H54 (cell line): Measurements from ENCODE around the gene MED13L.
A peak's percentile ranks its signal among the peaks of the same experiment; 100 is the strongest.

Source experiments
- DNase-seq: peaks from one replicate; pipeline ENCODE4 v3.0.0; 2011; ENCODE audit warnings: low spot score, mixed read lengths; ENCODE audit not compliant: insufficient read length
- FAIRE-seq: peaks from 3 replicates; lab custom pipeline; 2011; peaks lifted over from hg19 to GRCh38; lab: Jason Lieb, UNC
- POLR2A ChIP-seq: IDR thresholded peaks from 2 replicates; pipeline ENCODE4 v1.6.1; 2011; ENCODE audit warnings: low read depth, mild to moderate bottlenecking, low read length

Gene MED13L

DNA sequence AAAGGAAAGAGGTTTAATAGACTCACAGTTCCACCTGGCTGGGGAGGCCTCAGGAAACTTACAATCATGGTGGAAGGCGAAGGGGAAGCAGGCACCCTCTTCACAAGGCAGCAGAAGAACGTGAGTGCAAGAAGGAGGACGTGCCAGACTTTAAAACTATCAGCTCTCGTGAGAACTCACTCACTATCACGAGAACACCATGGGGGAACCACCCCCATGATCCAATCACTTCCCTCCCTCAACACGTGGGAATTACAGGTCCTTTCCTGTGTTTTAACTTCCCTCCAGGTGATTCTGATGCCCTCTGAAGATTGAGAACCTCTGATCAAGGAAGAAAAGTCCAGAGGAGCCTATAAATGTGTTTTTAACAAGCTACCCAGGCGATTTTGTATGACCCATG lies 358.7 kb downstream of the MED13L start:
- DNase-seq (no peak), FAIRE-seq (no peak)
- no peak for TF ChIP-seq POLR2A

DNA sequence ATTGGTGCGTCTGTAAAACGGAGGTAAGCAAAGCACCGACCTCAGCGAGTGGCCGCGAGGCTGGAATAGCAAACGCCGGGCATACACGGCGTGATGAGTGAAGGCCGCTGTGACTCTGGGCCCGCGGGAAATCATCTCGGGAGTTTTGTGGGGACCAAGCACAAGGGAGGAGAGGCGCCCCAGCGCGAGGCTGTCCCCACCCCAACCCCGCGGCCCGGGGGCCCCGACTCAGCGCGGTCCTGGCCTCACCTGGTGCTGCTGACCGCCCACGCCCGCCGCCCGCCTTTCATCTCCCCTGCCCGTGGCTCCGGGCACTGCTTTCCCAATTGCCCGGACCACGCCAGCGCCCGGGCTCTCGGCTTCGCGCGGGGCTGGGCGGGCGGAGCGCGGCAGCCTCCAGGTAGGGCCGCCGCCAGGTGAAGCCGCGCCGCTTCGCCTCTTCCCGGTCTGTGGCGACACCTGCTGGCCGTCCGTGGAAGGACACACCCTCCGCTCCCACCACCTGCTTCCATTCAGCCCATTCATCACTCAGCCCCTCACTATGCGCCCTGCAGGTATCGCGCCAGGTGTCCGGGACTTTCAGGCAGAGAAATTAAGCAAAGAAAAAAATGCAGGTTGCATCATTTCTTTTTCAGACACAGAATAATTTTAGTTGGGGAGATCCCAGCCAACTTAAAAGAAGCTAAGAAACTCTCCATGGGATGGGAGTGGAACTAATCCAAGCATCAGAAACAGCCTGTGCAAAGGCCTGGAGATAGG lies 360.4 kb downstream of the MED13L start:
- FAIRE-seq (no peak), DNase-seq (peak; percentile 32)
- TF ChIP-seq POLR2A: no peak

DNA sequence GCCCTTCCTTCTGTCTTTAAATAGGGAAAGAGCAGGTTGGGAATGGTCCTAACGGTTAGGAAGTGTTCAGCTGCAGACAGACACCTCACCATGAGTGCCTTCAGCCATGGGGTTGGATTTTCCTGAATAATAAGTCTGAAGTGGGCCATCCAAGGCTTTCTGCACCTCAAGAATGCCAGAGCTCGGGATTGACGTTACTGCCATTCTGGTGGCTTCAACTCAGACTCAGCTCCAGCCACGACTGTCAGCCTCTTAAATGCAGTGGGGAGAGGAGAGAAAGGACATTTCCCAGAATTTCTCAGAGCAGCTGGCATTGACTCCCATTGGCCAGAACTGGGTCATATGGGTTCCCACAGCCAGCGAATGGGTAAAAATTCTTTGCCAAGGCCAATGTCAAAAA lies 363.4 kb downstream of the MED13L start:
- FAIRE-seq (no peak), DNase-seq (no peak)
- TF ChIP-seq POLR2A: no peak

- DNase-seq: no peak
- no peak for FAIRE-seq
- no peak for TF ChIP-seq POLR2A
Observed at GRCh38 chr12:115912440-115912839, 365.1 kb downstream of the MED13L start.

DNA sequence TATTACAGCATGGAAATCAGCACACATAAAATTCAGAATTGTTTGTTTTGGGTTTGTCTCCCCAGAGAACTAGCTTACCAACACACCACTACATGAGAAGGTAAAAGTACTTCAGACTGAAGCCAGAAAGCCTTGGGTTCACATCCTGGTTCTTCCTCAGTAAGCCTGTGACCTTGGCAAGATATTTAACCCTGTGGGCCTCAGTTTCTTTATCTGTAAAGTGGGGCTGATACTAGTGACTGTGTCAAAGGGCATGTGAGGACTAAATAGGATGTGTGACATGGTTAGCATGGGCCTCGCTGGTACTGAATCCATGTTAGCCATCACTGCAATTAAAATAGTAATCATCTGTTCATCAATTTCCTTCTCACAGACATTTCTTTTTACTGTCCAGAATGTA lies 366.1 kb downstream of the MED13L start:
- FAIRE-seq (no peak), DNase-seq (no peak)
- TF ChIP-seq POLR2A: no peak

- DNase-seq: no peak
- no peak for FAIRE-seq
- no peak for TF ChIP-seq POLR2A
Observed at GRCh38 chr12:115910057-115910456, 367.4 kb downstream of the MED13L start.
